Activated naive CD8-positive, alpha-beta T cell treated with anti-CD3 and anti-CD28 coated beads, Interleukin-2, amount 50 U/mL, for 24 hours (primary cell): Measurements from ENCODE around the gene LIPG.
A peak's percentile ranks its signal among the peaks of the same experiment; 100 is the strongest.

Experiments used
- ATAC-seq: fragments of 150-1000 bp; cut with Tn5 transposase; one replicate; pipeline ENCODE4 v1.10.0; 2021
- DNase-seq: peaks from one replicate; pipeline ENCODE4 v3.0.0; 2021
- H3K27ac Mint-ChIP-seq: one replicate; pipeline ENCODE4 v1.8.0; 2021; ENCODE audit warnings: mild to moderate bottlenecking, mixed read lengths
- H3K27me3 Mint-ChIP-seq: one replicate; pipeline ENCODE4 v1.8.0; 2021; ENCODE audit warnings: mixed read lengths
- H3K36me3 Mint-ChIP-seq: one replicate; pipeline ENCODE4 v1.8.0; 2021; ENCODE audit warnings: low read depth, mixed read lengths
- H3K4me1 Mint-ChIP-seq: one replicate; pipeline ENCODE4 v1.8.0; 2021; ENCODE audit warnings: mixed read lengths
- H3K4me3 Mint-ChIP-seq: one replicate; pipeline ENCODE4 v1.8.0; 2021; ENCODE audit warnings: mild to moderate bottlenecking, moderate library complexity, mixed read lengths
- H3K9me3 Mint-ChIP-seq: one replicate; pipeline ENCODE4 v1.8.0; 2021; ENCODE audit warnings: mixed read lengths

The LIPG gene

DNA sequence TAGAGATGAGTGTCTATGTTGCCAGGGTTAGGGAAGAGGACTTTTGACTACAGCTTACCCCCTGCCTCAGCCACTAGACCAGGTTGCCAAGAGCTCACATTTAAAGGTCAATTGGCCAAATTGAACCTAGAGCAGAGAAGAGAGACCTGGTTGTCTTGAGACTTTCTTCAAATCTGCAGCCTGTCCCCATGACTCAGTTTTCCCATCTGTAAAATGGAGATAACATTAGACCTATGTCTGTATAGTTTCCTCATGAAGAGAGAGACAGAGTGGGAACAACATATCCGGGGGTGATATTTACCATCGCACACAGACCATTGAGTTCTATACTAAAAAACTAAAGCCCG lies 1.6 kb upstream of the LIPG start:
- Mint-ChIP-seq H3K27me3 (peaks cover 67% of the 10 kb centered on the region), H3K4me3 (peak overlapping the region; percentile 49), H3K27ac (peak overlapping the region; percentile 52), H3K9me3 (no peaks in the 10 kb centered on the region), H3K4me1 (peaks cover 35% of the 10 kb centered on the region), H3K36me3 (no peaks in the 10 kb centered on the region)
- DNase-seq (no peak), ATAC-seq (no peak)

DNA sequence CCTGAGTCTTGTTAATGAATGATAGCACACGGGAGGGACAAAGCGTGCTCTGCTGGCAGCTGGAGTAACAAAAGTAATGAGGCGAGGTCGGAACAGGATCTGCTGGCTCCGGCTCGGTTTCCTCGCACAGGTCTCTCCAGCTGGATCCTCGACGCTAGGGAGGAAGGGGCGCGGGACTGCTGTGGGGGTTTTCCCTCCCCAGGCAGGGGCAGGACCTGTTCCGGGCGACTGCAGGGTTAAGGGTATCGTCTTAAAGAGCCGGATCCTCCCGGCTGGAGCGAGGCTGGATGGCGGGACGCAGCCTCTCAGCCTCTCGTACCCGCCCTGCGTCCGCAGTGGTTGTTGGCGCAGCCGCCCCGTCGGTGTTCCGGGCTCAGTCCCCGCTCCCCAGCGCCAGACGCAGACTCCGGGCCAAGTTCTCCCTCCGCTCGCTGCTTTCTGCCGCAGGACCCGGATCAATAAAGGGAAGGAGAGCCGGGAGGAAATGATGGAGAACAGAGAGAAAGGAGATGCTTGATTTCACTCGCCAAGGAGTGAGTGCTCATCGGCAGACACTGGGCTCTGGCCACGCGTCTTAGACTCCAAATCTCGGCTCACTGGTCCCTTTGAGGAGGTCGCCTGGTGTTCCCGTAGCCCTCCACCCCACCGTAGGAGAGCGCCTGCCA lies 1.1 kb upstream of the LIPG start:
- peaks cover 71% of the 10 kb centered on the region for H3K27me3 Mint-ChIP-seq
- no peaks in the 10 kb centered on the region for H3K36me3 Mint-ChIP-seq
- peak overlapping the region; percentile 66 for H3K4me3 Mint-ChIP-seq
- ATAC-seq (no peak), DNase-seq (peak; percentile 11)
- H3K27ac Mint-ChIP-seq = peak overlapping the region; percentile 52
- H3K4me1 Mint-ChIP-seq = peaks cover 35% of the 10 kb centered on the region
- no peaks in the 10 kb centered on the region for H3K9me3 Mint-ChIP-seq

DNA sequence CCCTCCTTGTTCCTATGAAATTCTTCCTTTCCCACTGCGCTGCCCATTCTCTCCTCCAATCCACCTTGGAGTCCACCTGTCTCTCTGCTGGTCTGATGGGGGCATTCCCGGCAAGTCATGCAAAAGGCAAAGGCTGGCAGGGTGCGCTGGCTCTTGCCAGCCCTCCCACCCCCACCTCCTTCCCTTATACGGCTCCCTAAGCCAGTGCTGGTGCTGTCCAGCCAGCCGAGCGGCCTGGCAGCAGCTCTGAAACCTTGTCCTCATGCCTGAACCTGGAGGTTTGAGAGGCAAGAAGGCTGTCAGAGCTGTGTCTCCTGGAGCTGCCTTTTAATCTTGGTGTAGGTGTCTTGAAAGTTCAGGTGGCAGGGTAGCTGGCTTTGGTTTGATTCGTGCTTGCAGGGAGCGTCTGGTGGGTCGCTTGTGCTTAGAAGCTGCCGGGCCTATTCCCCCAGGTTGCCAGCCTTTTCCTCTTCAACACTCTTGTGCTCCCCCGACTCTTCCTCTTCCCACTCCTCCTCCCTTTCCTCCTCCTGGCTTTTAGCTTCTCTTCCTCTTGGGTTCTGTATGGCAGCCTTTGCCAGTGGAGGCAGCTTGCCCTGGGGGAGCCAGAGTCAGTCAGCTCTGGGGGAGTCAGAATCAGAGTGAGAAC lies 748 bp downstream of the LIPG start:
- Mint-ChIP-seq H3K4me3 (peak overlapping the region; percentile 66), H3K27me3 (peaks cover 75% of the 10 kb centered on the region), H3K9me3 (no peaks in the 10 kb centered on the region), H3K4me1 (peaks cover 35% of the 10 kb centered on the region), H3K36me3 (no peaks in the 10 kb centered on the region), H3K27ac (no peak overlapping the region)
- ATAC-seq (peak; percentile 5), DNase-seq (no peak)

DNA sequence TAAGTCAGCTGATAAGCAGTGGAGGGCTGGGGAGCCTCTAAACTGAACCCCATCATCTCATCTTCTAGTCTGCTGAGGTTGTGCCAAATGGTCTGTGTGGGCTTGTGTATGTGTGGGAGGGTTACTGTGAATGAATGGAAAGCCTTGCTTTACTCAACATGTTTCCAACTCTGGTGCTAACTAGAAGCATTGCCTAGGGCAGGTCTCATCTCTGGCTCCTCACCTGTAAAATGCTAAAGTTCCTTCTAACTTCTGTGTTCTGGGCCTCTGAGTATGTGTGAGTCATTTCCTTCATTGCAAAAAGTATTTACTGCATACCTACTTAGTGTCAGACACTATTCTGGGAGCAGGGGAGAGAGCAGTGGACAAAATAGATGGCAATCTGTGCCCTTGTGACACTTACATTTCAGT lies 1.3 kb downstream of the LIPG start:
- no peak for DNase-seq
- no peaks in the 10 kb centered on the region for H3K9me3 Mint-ChIP-seq
- peak overlapping the region; percentile 7 for H3K4me3 Mint-ChIP-seq
- no peaks in the 10 kb centered on the region for H3K36me3 Mint-ChIP-seq
- no peak overlapping the region for H3K27ac Mint-ChIP-seq
- H3K27me3 Mint-ChIP-seq = peaks cover 77% of the 10 kb centered on the region
- peak; percentile 8 for ATAC-seq
- H3K4me1 Mint-ChIP-seq = peaks cover 35% of the 10 kb centered on the region

DNA sequence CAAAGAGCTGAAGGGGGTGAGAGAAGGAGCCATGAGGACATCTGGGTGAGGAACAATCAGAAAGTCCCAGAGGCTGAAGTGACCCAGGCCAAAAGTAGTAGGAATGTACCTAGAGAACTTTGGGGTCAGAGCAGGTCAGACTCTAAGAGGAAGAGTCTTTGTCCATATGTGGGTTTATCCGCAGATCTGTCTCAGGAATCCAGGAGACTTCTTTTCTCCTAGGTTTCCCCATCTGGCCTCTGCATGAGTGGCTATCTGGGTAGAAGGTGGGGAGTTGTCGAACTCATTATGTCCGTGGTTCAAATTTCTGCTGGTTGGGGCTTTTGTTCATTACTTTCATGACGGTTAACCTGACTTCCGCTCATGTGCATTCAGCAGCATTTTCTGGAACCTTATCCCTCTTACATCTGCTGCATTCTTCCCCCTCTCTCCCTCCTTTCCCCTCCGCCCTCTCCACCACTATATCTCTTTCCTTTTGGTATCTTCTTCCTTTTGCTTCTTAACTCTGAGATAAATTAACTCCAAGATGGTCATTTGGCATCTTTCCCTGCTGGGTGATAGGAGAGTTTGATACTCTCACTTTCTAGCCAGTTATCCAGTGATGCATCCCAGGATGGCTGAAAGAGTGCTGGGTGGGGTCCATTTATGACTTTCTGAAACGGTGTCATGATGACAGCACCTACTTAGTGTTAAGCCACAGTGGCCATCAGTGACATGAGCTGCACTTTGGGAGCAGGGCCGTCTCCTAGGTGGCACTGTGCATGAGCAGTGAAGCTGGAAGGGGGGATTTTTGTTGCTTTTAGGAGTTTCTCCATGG lies 2.1 kb downstream of the LIPG start:
- ATAC-seq = no peak
- peaks cover 73% of the 10 kb centered on the region for H3K27me3 Mint-ChIP-seq
- H3K4me1 Mint-ChIP-seq = peaks cover 35% of the 10 kb centered on the region
- no peak for DNase-seq
- no peak overlapping the region for H3K27ac Mint-ChIP-seq
- H3K4me3 Mint-ChIP-seq = no peak overlapping the region
- no peaks in the 10 kb centered on the region for H3K36me3 Mint-ChIP-seq
- H3K9me3 Mint-ChIP-seq = no peaks in the 10 kb centered on the region

DNA sequence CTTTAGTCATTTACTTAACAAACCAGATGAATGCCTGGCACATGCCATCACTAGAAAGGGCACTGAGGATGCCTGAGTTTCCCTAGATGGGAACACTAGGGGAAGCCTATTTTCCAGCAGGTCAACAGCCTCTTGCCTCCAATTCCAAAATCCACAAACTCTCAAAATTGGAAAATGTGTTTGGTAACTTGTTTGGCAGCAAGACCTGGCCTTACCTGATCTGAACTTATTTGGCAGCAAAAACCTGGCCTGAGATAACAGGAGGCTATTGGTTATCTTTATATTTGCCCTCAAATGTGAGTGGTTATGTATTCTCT lies 2.6 kb downstream of the LIPG start:
- H3K4me3 Mint-ChIP-seq = no peak overlapping the region
- H3K4me1 Mint-ChIP-seq = peaks cover 35% of the 10 kb centered on the region
- H3K27ac Mint-ChIP-seq = no peak overlapping the region
- H3K36me3 Mint-ChIP-seq = no peaks in the 10 kb centered on the region
- peaks cover 69% of the 10 kb centered on the region for H3K27me3 Mint-ChIP-seq
- ATAC-seq = no peak
- H3K9me3 Mint-ChIP-seq = no peaks in the 10 kb centered on the region
- DNase-seq = no peak

DNA sequence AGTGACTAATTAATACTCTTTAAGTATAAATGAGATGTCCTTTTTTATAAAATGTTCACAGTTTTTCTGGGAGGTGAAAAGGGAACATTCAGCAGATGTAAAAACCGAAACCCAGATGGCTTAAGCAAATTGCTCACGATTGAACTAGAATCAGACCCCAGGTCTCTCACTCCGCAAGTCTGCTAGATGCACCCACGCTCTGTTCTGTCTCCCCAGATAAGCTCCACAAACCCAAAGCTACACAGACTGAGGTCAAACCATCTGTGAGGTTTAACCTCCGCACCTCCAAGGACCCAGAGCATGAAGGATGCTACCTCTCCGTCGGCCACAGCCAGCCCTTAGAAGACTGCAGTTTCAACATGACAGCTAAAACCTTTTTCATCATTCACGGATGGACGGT lies 3.2 kb downstream of the LIPG start:
- peaks cover 68% of the 10 kb centered on the region for H3K27me3 Mint-ChIP-seq

DNA sequence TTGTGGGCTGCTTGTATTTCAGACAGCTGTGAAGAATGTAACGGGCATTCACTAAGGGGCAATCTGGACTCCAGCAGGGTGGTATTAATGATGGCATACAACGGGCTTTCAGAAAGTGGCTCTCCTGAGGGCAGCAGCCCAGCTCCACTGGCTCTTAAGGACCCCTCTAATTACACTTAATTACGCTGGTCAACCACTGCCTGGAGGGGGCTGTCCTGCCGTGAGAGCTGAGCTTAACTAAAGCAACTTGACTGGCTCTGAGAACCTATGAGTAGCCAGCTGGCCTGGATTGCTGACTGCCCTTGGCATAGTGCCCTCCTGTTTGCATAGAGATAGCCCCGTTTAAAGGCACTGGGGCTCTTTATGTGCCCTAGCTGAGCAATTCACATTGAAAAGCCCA lies 3.8 kb downstream of the LIPG start:
- Mint-ChIP-seq H3K27ac (no peak overlapping the region), H3K36me3 (no peaks in the 10 kb centered on the region), H3K4me1 (peaks cover 28% of the 10 kb centered on the region), H3K27me3 (peaks cover 63% of the 10 kb centered on the region), H3K4me3 (no peak overlapping the region), H3K9me3 (no peaks in the 10 kb centered on the region)
- ATAC-seq (no peak), DNase-seq (no peak)

More for the DNA sequence above, 3.2 kb downstream of the LIPG start:
- H3K27ac Mint-ChIP-seq = no peak overlapping the region
- no peak for DNase-seq
- no peak overlapping the region for H3K4me3 Mint-ChIP-seq
- no peaks in the 10 kb centered on the region for H3K9me3 Mint-ChIP-seq
- no peaks in the 10 kb centered on the region for H3K36me3 Mint-ChIP-seq
- peaks cover 33% of the 10 kb centered on the region for H3K4me1 Mint-ChIP-seq
- no peak for ATAC-seq

DNA sequence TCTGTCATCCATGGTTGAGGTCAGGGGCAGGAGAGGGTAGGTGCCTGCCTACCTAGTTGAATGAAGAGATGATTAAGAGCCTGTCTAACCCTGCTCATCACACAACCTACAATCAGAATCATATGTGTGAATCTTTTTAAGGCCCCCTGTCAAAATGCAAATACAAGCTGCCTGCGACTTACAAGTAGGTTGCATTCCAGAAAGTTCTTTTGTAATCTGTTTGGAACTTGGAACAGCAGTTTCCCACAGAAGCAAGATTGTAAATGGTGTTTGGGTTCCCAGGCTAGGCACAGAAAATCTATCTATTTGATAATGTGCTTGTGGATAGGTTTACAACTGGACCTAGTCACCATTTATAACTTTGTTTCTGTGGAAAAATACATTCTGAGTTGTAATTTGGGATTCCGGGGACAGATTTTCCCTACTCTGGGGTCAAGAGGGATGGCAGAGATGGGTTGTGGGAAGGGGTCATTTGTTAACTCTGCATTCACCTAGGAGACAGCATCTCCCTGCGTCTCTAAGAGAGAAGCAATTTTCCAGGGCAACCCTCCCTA lies 4.4 kb downstream of the LIPG start:
- Mint-ChIP-seq H3K36me3 (no peaks in the 10 kb centered on the region), H3K4me1 (peaks cover 21% of the 10 kb centered on the region), H3K9me3 (no peaks in the 10 kb centered on the region), H3K27me3 (peaks cover 56% of the 10 kb centered on the region), H3K27ac (no peak overlapping the region), H3K4me3 (no peak overlapping the region)
- no peak for ATAC-seq
- no peak for DNase-seq

DNA sequence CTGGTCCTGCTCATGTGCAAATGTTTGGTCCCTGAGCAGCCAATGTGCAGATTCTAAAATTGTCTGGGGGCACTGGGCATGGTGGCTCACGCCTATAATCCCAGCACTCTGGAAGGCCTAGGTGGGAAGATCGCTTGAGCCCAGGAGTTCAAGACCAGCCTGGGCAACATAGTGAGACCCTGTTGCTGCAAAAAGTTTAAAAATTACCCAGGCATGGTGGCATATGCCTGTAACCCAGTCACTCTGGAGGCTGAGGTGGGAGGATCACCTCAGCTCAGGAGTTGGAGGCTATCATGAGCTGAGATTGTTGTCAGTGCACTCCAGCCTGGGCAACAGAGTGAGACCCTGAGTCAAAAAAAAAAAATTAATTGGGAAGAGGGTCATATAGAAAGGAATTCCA lies 5.1 kb downstream of the LIPG start:
- Mint-ChIP-seq H3K27me3 (peaks cover 49% of the 10 kb centered on the region), H3K36me3 (no peaks in the 10 kb centered on the region), H3K9me3 (no peaks in the 10 kb centered on the region), H3K27ac (no peak overlapping the region), H3K4me3 (no peak overlapping the region), H3K4me1 (peaks cover 14% of the 10 kb centered on the region)
- DNase-seq (no peak), ATAC-seq (no peak)

DNA sequence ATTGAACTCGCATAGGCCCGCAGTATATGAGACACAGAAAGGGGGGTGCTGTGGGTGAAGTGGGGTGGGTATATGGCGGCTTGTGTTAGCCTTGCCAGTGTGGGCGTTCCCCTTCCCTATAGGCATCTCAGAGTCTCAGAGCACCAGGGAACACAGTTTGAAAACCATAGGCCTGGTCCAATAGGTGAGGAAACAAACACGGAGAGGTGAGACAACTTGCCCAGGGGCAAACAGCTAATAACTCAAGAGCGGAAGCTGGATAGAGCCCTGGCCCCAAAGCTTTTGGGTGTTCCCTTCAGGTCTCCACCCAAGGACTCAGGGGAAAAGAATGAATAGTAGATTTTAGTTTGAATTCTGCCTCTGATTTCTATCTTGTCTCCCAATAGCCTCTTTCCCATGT lies 7.9 kb downstream of the LIPG start:
- ATAC-seq = no peak
- H3K4me3 Mint-ChIP-seq = no peak overlapping the region
- no peak overlapping the region for H3K27ac Mint-ChIP-seq
- peaks cover 24% of the 10 kb centered on the region for H3K27me3 Mint-ChIP-seq
- DNase-seq = no peak
- H3K36me3 Mint-ChIP-seq = no peaks in the 10 kb centered on the region
- H3K4me1 Mint-ChIP-seq = no peaks in the 10 kb centered on the region
- no peaks in the 10 kb centered on the region for H3K9me3 Mint-ChIP-seq

DNA sequence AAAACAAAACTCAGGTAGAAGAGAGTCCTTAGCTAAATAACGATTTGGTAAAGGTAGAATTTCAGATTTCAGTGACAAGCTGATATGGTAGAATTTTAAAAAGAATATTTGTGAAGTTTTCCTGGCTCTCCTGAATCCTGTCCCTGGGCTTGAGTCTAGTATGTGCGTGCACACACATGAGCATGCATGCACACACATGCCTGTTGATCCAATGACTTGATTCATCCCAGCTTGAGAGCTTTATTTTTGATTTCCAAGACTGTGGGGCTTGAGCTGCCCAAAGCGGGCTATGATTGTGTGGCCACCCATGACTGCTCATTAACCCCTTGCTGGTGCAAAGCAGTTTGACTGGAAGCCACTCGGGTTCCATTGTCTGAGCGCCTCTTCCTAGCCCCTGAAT lies 9.0 kb downstream of the LIPG start:
- peaks cover 14% of the 10 kb centered on the region for H3K27me3 Mint-ChIP-seq
- no peaks in the 10 kb centered on the region for H3K36me3 Mint-ChIP-seq
- ATAC-seq (no peak), DNase-seq (no peak)
- H3K27ac Mint-ChIP-seq = no peak overlapping the region
- no peaks in the 10 kb centered on the region for H3K4me1 Mint-ChIP-seq
- H3K4me3 Mint-ChIP-seq = no peak overlapping the region
- no peaks in the 10 kb centered on the region for H3K9me3 Mint-ChIP-seq

DNA sequence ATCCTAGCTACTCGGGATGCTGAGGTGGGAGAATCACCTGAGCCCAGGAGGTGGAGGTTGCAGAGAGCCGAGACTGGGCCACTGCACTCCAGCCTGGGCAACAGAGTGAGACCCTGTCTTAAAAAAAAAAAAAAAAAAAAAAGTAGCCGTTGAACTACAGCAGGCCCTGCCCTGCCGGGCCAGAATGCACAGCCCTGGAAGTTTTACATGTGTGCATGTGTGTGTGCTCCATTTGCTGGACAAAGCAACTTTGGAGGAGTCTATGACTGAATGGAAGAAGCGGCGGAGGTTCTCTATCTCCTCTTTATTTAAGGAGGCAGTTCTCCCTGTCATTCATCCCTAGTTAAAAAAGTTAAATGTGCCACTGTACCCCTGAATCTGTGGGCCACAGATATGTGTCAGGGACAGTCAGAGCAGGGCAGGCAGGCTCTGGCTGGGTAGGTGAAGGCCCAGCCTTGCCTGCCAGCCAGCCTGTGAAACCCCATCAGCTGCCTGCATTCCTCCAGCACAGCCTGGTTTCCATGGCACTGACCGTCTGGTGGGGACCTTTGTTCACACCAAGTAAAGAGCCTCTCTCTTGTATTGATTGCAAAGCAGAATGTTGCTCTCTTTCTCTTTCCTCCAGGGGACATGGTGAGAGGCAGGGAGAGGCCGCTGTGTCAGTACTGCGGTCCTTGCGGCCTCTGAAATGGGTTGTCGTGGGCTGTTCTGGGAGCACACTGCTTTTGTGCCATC lies 10.9 kb downstream of the LIPG start:
- ATAC-seq (no peak), DNase-seq (no peak)
- Mint-ChIP-seq H3K36me3 (no peaks in the 10 kb centered on the region), H3K27me3 (peaks cover 3% of the 10 kb centered on the region), H3K4me3 (no peak overlapping the region), H3K4me1 (no peaks in the 10 kb centered on the region), H3K9me3 (no peaks in the 10 kb centered on the region), H3K27ac (no peak overlapping the region)

DNA sequence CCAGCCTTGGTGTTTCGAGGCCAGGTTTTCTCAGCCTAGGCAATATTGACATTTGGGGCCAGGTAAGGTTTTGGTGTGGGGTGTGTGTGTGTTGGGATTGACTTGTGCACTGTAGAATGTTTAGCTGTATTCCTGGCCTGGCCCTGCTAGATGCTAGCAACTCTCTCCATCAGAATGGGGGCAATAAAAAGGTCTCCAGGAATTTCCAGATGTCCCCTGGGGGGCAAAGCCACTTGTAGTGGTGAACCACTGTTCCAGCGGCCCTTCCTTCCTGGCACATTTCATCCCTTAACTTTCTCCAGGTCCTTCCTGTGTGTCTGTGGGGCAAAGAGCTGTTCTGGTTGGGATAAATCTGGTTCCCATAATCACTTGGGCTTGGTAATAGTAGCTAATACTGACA lies 12.0 kb downstream of the LIPG start:
- no peak overlapping the region for H3K4me3 Mint-ChIP-seq
- ATAC-seq = no peak
- H3K27ac Mint-ChIP-seq = no peak overlapping the region
- no peaks in the 10 kb centered on the region for H3K9me3 Mint-ChIP-seq
- no peak for DNase-seq
- H3K27me3 Mint-ChIP-seq = peaks cover 2% of the 10 kb centered on the region
- no peaks in the 10 kb centered on the region for H3K4me1 Mint-ChIP-seq
- no peaks in the 10 kb centered on the region for H3K36me3 Mint-ChIP-seq
